ENCODE results near the gene CGN. TPM values are rescaled to one million over a fixed set of nuclear protein-coding genes. Genes with fewer than 3 reads are reported as not detected.

Gene CGN
- total and polyA plus RNA-seq, 2 donors (not counting 3 experiments of a cell fraction or from before 2014, with no cell fraction given), result 0.32 to 0.73 TPM

GRCh38 chr1:151584780-151585179, 73.6 kb downstream of the CGN start:
- dilution Hi-C loops (cut with MboI; ENCODE audit: extremely low pct_ligation_motif_present, low sequenced_read_pairs), result no loop called here
- no peaks in the 10 kb centered on the region for H4K20me1 ChIP-seq (replicated peaks; ENCODE audit: control insufficient read depth, extremely low read depth, insufficient read depth, low read length)
- no peak overlapping the region for H3K4me2 ChIP-seq (ENCODE audit: insufficient read depth, low read length)
- POLR2A ChIA-PET, result no interaction called here
- no peak overlapping the region for H3K9ac ChIP-seq (replicated peaks; ENCODE audit: extremely low read depth, insufficient read depth, low read length)
- no peaks in the 10 kb centered on the region for H3K4me1 ChIP-seq (ENCODE audit: control insufficient read depth, extremely low read depth, insufficient read depth, low read length)
- no peak overlapping the region for H3K4me3 ChIP-seq (replicated peaks in 1 of 3; ENCODE audit: insufficient read depth in 1 of 3, low read depth in 1 of 3, low read length in 3 of 3)
- CTCF ChIA-PET, result no interaction called here
- no peaks in the 10 kb centered on the region for H3K79me2 ChIP-seq (ENCODE audit: control insufficient read depth, insufficient read depth, low read length)
- no peaks in the 10 kb centered on the region for H3K36me3 ChIP-seq (ENCODE audit: control insufficient read depth in 2 of 2, extremely low read depth in 1 of 2, insufficient read depth in 2 of 2, low read length in 2 of 2)
- no peak overlapping the region for H3K27ac ChIP-seq (ENCODE audit: insufficient read depth, low read depth, low read length)
- H3K27me3 ChIP-seq (ENCODE audit: control insufficient read depth in 2 of 2, insufficient read depth in 2 of 2, low read length in 2 of 2), result no peaks in the 10 kb centered on the region
- TF ChIP-seq CTCF (IDR thresholded peaks at IDR 0.05; ENCODE audit: extremely low read depth in 1 of 2, insufficient read depth in 1 of 2, low read depth in 1 of 2, low read length in 2 of 2) (no peak), FOS (IDR thresholded peaks at IDR 0.05; ENCODE audit: borderline replicate concordance, insufficient read depth, low read length) (no peak), MYC (IDR thresholded peaks at IDR 0.05; ENCODE audit: low read depth, low read length) (no peak), EZH2 (IDR thresholded peaks at IDR 0.05; ENCODE audit: borderline replicate concordance, low read depth, low read length, severe bottlenecking) (no peak), MAX (IDR thresholded peaks at IDR 0.05; ENCODE audit: insufficient read depth, insufficient read length) (no peak), POLR2A (IDR thresholded peaks at IDR 0.05; ENCODE audit: low read depth, low read length) (no peak), POLR2AphosphoS5 (IDR thresholded peaks at IDR 0.05; ENCODE audit: insufficient read depth, low read depth, low read length) (no peak), GATA2 (IDR thresholded peaks at IDR 0.05; ENCODE audit: insufficient read depth, insufficient read length, low read depth, low read length) (no peak), JUN (IDR thresholded peaks at IDR 0.05; ENCODE audit: borderline replicate concordance, insufficient read depth, insufficient read length, low read depth) (no peak)
- no TSS peak for BruUV-seq (replicated peaks)
- DNase-seq (ENCODE audit: low read depth, low spot score) (no peak), FAIRE-seq (no peak)
- H2AFZ ChIP-seq (ENCODE audit: low read depth, low read length), result no peak overlapping the region
- H3K9me1 ChIP-seq (replicated peaks; ENCODE audit: control insufficient read depth, extremely low read depth, insufficient read depth, low read length), result no peaks in the 10 kb centered on the region
- H3K9me3 ChIP-seq (replicated peaks; ENCODE audit: control insufficient read depth, insufficient read depth, low read length), result no peaks in the 10 kb centered on the region
- intact Hi-C loops (cut with micrococcal nuclease), result no loop called here
